Calu3 (cell line): ENCODE results near the gene UFD1. TPM values are rescaled to one million over a fixed set of nuclear protein-coding genes. Genes with fewer than 3 reads are reported as not detected.

Experiments used
- BruUV-seq: library from RNA; stranded (reverse); fragments of 400-500 nt; replicated peaks from 2 replicates; lab custom pipeline; 2021; lab: Mats Ljungman, UMichigan
- CTCF ChIA-PET: fragments of 300-600 bp; sonication (Branson Sonifier 250); formaldehyde crosslinking; loops from one replicate; lab custom pipeline; 2022; ENCODE audit warnings: antibody characterized with exemption; lab: Charles Lee
- DNase-seq: peaks from one replicate; pipeline ENCODE4 v3.0.0; 2022
- H3K27ac Mint-ChIP-seq: one replicate; pipeline ENCODE4 v1.8.0; 2022; ENCODE audit warnings: mixed read lengths; ENCODE audit not compliant: unreplicated experiment
- H3K27me3 Mint-ChIP-seq: one replicate; pipeline ENCODE4 v1.8.0; 2022; ENCODE audit warnings: mixed read lengths; ENCODE audit not compliant: unreplicated experiment
- H3K36me3 Mint-ChIP-seq: one replicate; pipeline ENCODE4 v1.8.0; 2022; ENCODE audit warnings: mild to moderate bottlenecking, moderate library complexity, mixed read lengths; ENCODE audit not compliant: insufficient read depth, unreplicated experiment
- H3K4me1 Mint-ChIP-seq: one replicate; pipeline ENCODE4 v1.8.0; 2022; ENCODE audit warnings: mild to moderate bottlenecking, low read depth, mixed read lengths; ENCODE audit not compliant: unreplicated experiment
- H3K4me3 Mint-ChIP-seq: one replicate; pipeline ENCODE4 v1.8.0; 2022; ENCODE audit warnings: mild to moderate bottlenecking, low read depth, moderate library complexity, mixed read lengths; ENCODE audit not compliant: unreplicated experiment
- H3K9me3 Mint-ChIP-seq: one replicate; pipeline ENCODE4 v1.8.0; 2022; ENCODE audit warnings: low read depth, mixed read lengths; ENCODE audit not compliant: unreplicated experiment
- intact Hi-C: fragments of 100-400 bp; cut with micrococcal nuclease; formaldehyde crosslinking; loops from one replicate; pipeline ENCODE4 v1.10.0; 2022; ENCODE audit not compliant: unreplicated experiment
- total RNA-seq: library from RNA; stranded (reverse); gene quantifications from 2 replicates; pipeline ENCODE4 v1.2.3, GENCODE V29; 2022
- TF ChIP-seq, protein P1 (sequence below): fragments of 200-600 bp; IDR thresholded peaks from one replicate; pipeline ENCODE4 v1.8.0; 2022; ENCODE audit warnings: antibody characterized with exemption; ENCODE audit not compliant: unreplicated experiment

Gene UFD1
- total RNA-seq, 1 experiment from 2014 or later = 95.7 TPM

DNA sequence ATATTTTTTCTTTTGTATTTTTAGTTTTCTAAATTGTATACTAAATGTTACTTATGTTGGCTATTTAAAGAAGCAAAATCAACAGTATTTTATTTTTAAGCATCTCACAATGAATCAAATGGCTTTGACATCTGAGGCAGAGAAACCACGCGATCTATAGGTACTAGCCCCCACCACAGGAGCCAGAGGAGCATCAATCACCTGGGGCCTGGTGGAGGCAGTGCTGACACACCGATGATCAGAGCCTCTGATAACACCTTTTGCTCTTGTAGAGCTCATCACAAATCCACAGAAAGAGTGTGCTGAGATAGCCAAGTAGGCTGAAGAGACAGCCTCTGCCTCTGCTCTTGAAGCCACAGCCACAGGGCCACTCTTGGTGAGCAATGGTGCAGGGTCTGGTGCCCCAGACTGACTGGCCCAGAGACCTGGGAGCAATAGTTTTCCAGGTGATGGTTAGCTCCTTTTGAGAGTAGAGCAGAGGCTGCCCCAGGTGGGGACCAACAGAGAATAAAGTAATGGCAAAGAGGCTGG is 72.6 kb downstream of the UFD1 start:
- no peak for DNase-seq
- H3K9me3 Mint-ChIP-seq = no peaks in the 10 kb centered on the region
- CTCF ChIA-PET = interaction anchor here (0.6 kb wide), 1 partner anchor 126 kb away, joined by 3 read pairs; no protein-coding TSS in a partner anchor
- TF ChIP-seq, protein P1, sequence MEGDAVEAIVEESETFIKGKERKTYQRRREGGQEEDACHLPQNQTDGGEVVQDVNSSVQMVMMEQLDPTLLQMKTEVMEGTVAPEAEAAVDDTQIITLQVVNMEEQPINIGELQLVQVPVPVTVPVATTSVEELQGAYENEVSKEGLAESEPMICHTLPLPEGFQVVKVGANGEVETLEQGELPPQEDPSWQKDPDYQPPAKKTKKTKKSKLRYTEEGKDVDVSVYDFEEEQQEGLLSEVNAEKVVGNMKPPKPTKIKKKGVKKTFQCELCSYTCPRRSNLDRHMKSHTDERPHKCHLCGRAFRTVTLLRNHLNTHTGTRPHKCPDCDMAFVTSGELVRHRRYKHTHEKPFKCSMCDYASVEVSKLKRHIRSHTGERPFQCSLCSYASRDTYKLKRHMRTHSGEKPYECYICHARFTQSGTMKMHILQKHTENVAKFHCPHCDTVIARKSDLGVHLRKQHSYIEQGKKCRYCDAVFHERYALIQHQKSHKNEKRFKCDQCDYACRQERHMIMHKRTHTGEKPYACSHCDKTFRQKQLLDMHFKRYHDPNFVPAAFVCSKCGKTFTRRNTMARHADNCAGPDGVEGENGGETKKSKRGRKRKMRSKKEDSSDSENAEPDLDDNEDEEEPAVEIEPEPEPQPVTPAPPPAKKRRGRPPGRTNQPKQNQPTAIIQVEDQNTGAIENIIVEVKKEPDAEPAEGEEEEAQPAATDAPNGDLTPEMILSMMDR = no peak
- no peaks in the 10 kb centered on the region for H3K27me3 Mint-ChIP-seq
- intact Hi-C loops = no loop called here
- no peak overlapping the region for H3K4me3 Mint-ChIP-seq
- no peaks in the 10 kb centered on the region for H3K4me1 Mint-ChIP-seq
- peaks cover 20% of the 10 kb centered on the region for H3K36me3 Mint-ChIP-seq
- BruUV-seq = no TSS peak
- no peak overlapping the region for H3K27ac Mint-ChIP-seq

DNA sequence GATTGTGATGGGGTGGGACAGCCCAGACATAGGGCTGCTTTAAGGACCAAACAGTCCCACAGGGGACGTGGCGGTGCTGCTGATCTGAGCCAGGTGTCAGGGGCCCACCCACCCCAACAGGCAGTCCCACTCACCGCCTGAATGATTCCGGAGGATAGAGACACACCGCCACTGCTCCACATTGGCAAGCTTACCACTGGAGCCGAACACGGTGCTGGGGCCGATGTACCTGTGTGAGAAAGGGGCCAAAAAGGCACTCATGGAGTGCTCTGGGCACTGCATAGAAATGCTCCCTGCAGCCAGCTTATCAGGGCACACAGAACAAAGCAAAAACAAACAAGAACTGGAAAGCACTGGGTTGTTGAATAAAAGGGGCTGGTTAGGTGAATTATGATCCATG is 73.3 kb downstream of the UFD1 start:
- BruUV-seq = no TSS peak
- Mint-ChIP-seq H3K4me1 (no peaks in the 10 kb centered on the region), H3K27me3 (no peaks in the 10 kb centered on the region), H3K36me3 (peaks cover 20% of the 10 kb centered on the region), H3K4me3 (no peak overlapping the region), H3K27ac (no peak overlapping the region), H3K9me3 (no peaks in the 10 kb centered on the region)
- intact Hi-C loops = no loop called here
- TF ChIP-seq, protein P1 = no peak
- DNase-seq = no peak
- CTCF ChIA-PET = no interaction called here

DNA sequence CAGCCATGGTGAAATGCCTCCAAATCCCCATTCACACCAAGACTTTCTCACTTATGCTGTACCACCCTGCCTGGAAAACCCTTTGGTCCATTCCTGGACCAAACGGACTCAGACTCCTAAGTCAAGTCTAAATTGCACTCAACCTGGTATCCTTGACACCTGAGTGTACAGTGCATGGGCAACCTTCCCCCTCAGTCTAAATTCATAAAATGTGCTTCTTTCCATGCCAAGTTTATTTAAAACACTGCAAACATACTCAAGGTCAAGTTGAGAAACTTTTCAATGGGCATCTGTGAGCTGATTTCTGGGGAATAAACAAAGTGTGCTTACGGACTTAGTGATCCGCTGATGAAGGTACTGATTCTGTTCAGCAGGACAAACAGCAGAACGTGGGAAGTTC is 73.9 kb downstream of the UFD1 start:
- TF ChIP-seq, protein P1 = no peak
- Mint-ChIP-seq H3K9me3 (no peaks in the 10 kb centered on the region), H3K4me3 (no peak overlapping the region), H3K27me3 (no peaks in the 10 kb centered on the region), H3K27ac (no peak overlapping the region), H3K4me1 (no peaks in the 10 kb centered on the region), H3K36me3 (peaks cover 20% of the 10 kb centered on the region)
- BruUV-seq = no TSS peak
- intact Hi-C loops = no loop called here
- CTCF ChIA-PET = no interaction called here
- DNase-seq = no peak

DNA sequence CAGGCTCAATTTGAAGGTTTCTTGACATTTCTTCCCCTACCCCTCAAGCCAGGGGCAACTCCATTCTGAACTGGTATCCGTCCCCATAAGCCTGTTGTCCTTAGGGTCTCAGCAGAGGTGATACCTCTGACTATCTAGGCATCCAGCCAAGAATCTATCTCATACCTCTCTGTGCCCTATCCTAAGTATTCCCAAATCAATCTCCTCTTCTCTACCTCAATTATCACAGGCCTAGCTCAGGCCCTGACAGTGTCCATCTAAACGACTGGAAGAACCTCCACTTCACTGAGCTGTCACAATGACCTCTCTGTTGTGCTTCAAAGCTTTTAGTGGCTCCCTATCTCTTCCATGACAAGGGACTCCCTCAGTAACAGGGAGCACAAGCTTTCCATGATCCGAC is 74.3 kb downstream of the UFD1 start:
- intact Hi-C loops = no loop called here
- TF ChIP-seq, protein P1 = no peak
- Mint-ChIP-seq H3K9me3 (no peaks in the 10 kb centered on the region), H3K36me3 (peaks cover 17% of the 10 kb centered on the region), H3K4me1 (no peaks in the 10 kb centered on the region), H3K27me3 (no peaks in the 10 kb centered on the region), H3K27ac (no peak overlapping the region), H3K4me3 (no peak overlapping the region)
- BruUV-seq = no TSS peak
- DNase-seq = no peak
- CTCF ChIA-PET = no interaction called here
